HFFc6 (cell line): ENCODE measurements around the gene TNPO2. TPM values are rescaled to one million over a fixed set of nuclear protein-coding genes. Genes with fewer than 3 reads are reported as not detected.
"Not testable (repeated sequence)": the region's sequence is repeated elsewhere in the genome, so short reads cannot be mapped to it uniquely, and the experiment has no call there.

Source experiments
- DNase-seq: peaks from one replicate; pipeline ENCODE4 v3.0.0-alpha.2; 2018
- H3K27ac Mint-ChIP-seq: 2 replicates; pipeline ENCODE4 v1.8.0; 2020; ENCODE audit warnings: mild to moderate bottlenecking, mixed read lengths
- H3K27me3 Mint-ChIP-seq: 2 replicates; pipeline ENCODE4 v1.8.0; 2021; ENCODE audit warnings: mild to moderate bottlenecking, moderate library complexity, mixed read lengths; ENCODE audit not compliant: insufficient read depth
- H3K36me3 Mint-ChIP-seq: 2 replicates; pipeline ENCODE4 v1.8.0; 2021; ENCODE audit warnings: low read depth, mixed read lengths
- H3K4me1 Mint-ChIP-seq: 2 replicates; pipeline ENCODE4 v1.8.0; 2020; ENCODE audit warnings: low read depth, mixed read lengths
- H3K4me3 Mint-ChIP-seq: 2 replicates; pipeline ENCODE4 v1.8.0; 2020; ENCODE audit warnings: mild to moderate bottlenecking, moderate library complexity, mixed read lengths
- H3K9me3 Mint-ChIP-seq: 2 replicates; pipeline ENCODE4 v1.8.0; 2020; ENCODE audit warnings: mild to moderate bottlenecking, mixed read lengths
- CTCF ChIP-seq: fragments of 200-600 bp; sonication (generic); IDR thresholded peaks from 2 replicates; pipeline ENCODE4 v1.5.0; 2021; ENCODE audit warnings: antibody characterized with exemption, mild to moderate bottlenecking
- total RNA-seq, 6 experiments: library from RNA; stranded (reverse); fragmentation: NEBNext Ultra II Directional; extraction: Animal tissue kit (Norgen Biotek cat#: 25700); gene quantifications; 2 replicates in 1 of 6; 3 replicates in 5 of 6; pipeline ENCODE4 v1.2.3, GENCODE V29; 2021

TNPO2 gene
- total RNA-seq, 6 experiments from 2014 or later, result 56.8 to 78.7 (median 66.0) TPM

- TF ChIP-seq CTCF, result no peak
- peak; percentile 5 for DNase-seq
- H3K36me3 Mint-ChIP-seq, result peaks cover 21% of the 10 kb centered on the region
- peak overlapping the region; percentile 97 for H3K4me3 Mint-ChIP-seq
- H3K27me3 Mint-ChIP-seq, result peaks cover 12% of the 10 kb centered on the region
- H3K9me3 Mint-ChIP-seq, result no peaks in the 10 kb centered on the region
- peak overlapping the region; percentile 99 for H3K27ac Mint-ChIP-seq
- peaks cover 43% of the 10 kb centered on the region for H3K4me1 Mint-ChIP-seq
Observed at GRCh38 chr19:12720851-12721655, 2.7 kb downstream of the TNPO2 start.

DNA sequence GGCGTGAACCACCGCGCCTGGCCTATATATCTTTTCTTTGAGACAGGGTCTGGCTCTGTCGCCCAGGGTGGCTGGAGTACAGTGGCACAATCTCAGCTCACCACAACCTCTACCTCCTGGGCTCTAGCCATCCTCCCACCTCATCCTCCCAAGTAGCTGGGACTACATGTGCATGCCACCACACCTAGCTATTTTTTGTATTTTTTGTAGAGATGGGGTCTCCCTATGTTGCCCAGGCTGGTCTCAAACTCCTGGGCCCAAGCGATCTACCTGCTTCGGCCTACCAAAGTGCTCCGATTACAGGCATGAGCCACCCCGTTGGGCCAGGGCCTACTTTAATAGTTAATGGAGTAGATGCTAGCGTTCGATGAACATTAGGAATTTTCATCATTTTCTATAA lies 3.4 kb downstream of the TNPO2 start:
- H3K9me3 Mint-ChIP-seq, result no peaks in the 10 kb centered on the region
- peaks cover 25% of the 10 kb centered on the region for H3K36me3 Mint-ChIP-seq
- no peak for TF ChIP-seq CTCF
- H3K27ac Mint-ChIP-seq, result peak overlapping the region; percentile 85
- peak overlapping the region; percentile 94 for H3K4me3 Mint-ChIP-seq
- H3K27me3 Mint-ChIP-seq, result peaks cover 12% of the 10 kb centered on the region
- H3K4me1 Mint-ChIP-seq, result peaks cover 43% of the 10 kb centered on the region
- no peak for DNase-seq

- Mint-ChIP-seq H3K4me3 (no peak overlapping the region), H3K9me3 (no peaks in the 10 kb centered on the region)
Observed at GRCh38 chr19:12715929-12716328, 7.8 kb downstream of the TNPO2 start.

GRCh38 chr19:12715102-12715501 lies 8.6 kb downstream of the TNPO2 start:
- Mint-ChIP-seq H3K27ac (no peak overlapping the region), H3K4me3 (no peak overlapping the region), H3K36me3 (peaks cover 24% of the 10 kb centered on the region), H3K9me3 (no peaks in the 10 kb centered on the region), H3K4me1 (peaks cover 16% of the 10 kb centered on the region), H3K27me3 (peaks cover 3% of the 10 kb centered on the region; the same call in 1 of the 2 replicates)
- no peak for DNase-seq
- TF ChIP-seq CTCF, result no peak

More at GRCh38 chr19:12715929-12716328, 7.8 kb downstream of the TNPO2 start:
- no peak for TF ChIP-seq CTCF
- peaks cover 30% of the 10 kb centered on the region for H3K36me3 Mint-ChIP-seq
- no peak overlapping the region for H3K27ac Mint-ChIP-seq
- peaks cover 3% of the 10 kb centered on the region for H3K27me3 Mint-ChIP-seq
- H3K4me1 Mint-ChIP-seq, result peaks cover 22% of the 10 kb centered on the region
- DNase-seq, result no peak

- H3K36me3 Mint-ChIP-seq, result peaks cover 17% of the 10 kb centered on the region; the same call in 1 of the 2 replicates
Observed at GRCh38 chr19:12713304-12713703, 10.4 kb downstream of the TNPO2 start.

DNA sequence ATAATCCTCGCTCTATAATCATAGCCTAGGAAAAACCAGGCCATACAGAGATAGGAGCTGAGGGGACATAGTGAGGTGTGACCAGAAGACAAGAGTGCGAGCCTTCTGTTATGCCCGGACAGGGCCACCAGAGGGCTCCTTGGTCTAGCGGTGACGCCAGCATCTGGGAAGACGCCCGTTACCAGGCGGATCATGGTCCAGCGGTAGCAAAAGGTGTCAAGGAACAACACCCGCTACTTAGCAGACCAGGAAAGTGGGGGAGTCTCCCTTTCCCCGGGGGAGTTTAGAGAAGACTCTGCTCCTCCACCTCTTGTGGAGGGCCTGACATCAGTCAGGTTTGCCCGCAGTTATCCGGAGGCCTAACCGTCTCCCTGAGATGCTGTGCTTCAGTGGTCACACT lies 11.7 kb downstream of the TNPO2 start:
- peaks cover 16% of the 10 kb centered on the region; the same call in 1 of the 2 replicates for H3K36me3 Mint-ChIP-seq
- H3K4me3 Mint-ChIP-seq, H3K9me3 Mint-ChIP-seq, H3K27me3 Mint-ChIP-seq, H3K4me1 Mint-ChIP-seq, DNase-seq, H3K27ac Mint-ChIP-seq: not testable (repeated sequence)
- peak; percentile 67 for TF ChIP-seq CTCF

More at GRCh38 chr19:12713304-12713703, 10.4 kb downstream of the TNPO2 start:
- H3K27ac Mint-ChIP-seq, H3K9me3 Mint-ChIP-seq, DNase-seq, H3K4me1 Mint-ChIP-seq, H3K4me3 Mint-ChIP-seq, H3K27me3 Mint-ChIP-seq: not testable (repeated sequence)
